K562 (cell line): ENCODE results near the gene PPM1E. TPM values are rescaled to one million over a fixed set of nuclear protein-coding genes. Genes with fewer than 3 reads are reported as not detected.

Source experiments
- ATAC-seq: fragments of 200-7000 bp; cut with Tn5 transposase; 3 replicates; pipeline ENCODE4 v1.9.1; 2020; ENCODE audit warnings: moderate library complexity
- BruUV-seq: library from RNA; stranded (reverse); fragments of 400-500 nt; replicated peaks from 2 replicates; lab custom pipeline; 2021; lab: Mats Ljungman, UMichigan
- CTCF ChIA-PET: fragments of 300-600 bp; formaldehyde crosslinking; extraction: SDS; loops from one replicate; lab custom pipeline; 2021; ENCODE audit warnings: low intra/inter-chr PET ratio; lab: Yijun Ruan, JAX
- POLR2A ChIA-PET: fragments of 300-600, 350-650 bp; sonication (Branson Sonifier 250); formaldehyde crosslinking; extraction: SDS; loops from one replicate; lab custom pipeline; 2021; ENCODE audit warnings: antibody characterized with exemption, inconsistent platforms; lab: Yijun Ruan, JAX
- DNase-seq, 4 experiments: peaks; one replicate each; pipeline versions ENCODE4 v3.0.0 to v3.0.0-alpha.2; 2011 to 2018; ENCODE audit warnings: low spot score in 3 of 4, mixed read lengths in 3 of 4; ENCODE audit errors: extremely low read depth in 1 of 4
- FAIRE-seq: peaks from 2 replicates; lab custom pipeline; 2011; peaks lifted over from hg19 to GRCh38; lab: Jason Lieb, UNC
- H2AFZ ChIP-seq: 2 replicates; pipeline ENCODE4 v1.6.0; 2011; ENCODE audit warnings: low read depth, low read length, control low read depth, inconsistent platforms
- H3K27ac ChIP-seq: fragments of 200-600 bp; 3 replicates; pipeline ENCODE4 v1.8.0; 2011; ENCODE audit warnings: low read depth, mild to moderate bottlenecking, control low read depth, inconsistent platforms, low read length, moderate library complexity, mixed read lengths; ENCODE audit errors: extremely low read depth
- H3K27me3 ChIP-seq, 2 experiments: fragments of 300-600 bp in 1 of 2; 2 replicates in 1 of 2; 3 replicates in 1 of 2; pipeline versions ENCODE4 v1.6.0 to v1.8.0; 2011; ENCODE audit warnings: inconsistent platforms in 2 of 2, low read length in 2 of 2, mild to moderate bottlenecking in 1 of 2, mixed read lengths in 1 of 2, moderate library complexity in 1 of 2; ENCODE audit not compliant: control insufficient read depth in 2 of 2, insufficient read depth in 2 of 2
- H3K36me3 ChIP-seq: fragments of 300-600 bp; 3 replicates; pipeline ENCODE4 v1.8.0; 2011; ENCODE audit warnings: mild to moderate bottlenecking, low read length, inconsistent platforms; ENCODE audit not compliant: control insufficient read depth, insufficient read depth
- H3K4me1 ChIP-seq, 2 experiments: fragments of 200-600 bp in 1 of 2; replicated peaks in 1 of 2; 2 replicates in 1 of 2; 3 replicates in 1 of 2; pipeline versions ENCODE4 v1.5.1 to v1.8.0; 2011; ENCODE audit warnings: inconsistent platforms in 2 of 2, low read length in 2 of 2, mild to moderate bottlenecking in 1 of 2, mixed read lengths in 1 of 2, moderate library complexity in 1 of 2; ENCODE audit not compliant: control insufficient read depth in 2 of 2, insufficient read depth in 2 of 2
- H3K4me2 ChIP-seq: 2 replicates; pipeline ENCODE4 v1.6.1; 2011; ENCODE audit warnings: low read length, control low read depth, inconsistent platforms, mixed read lengths; ENCODE audit not compliant: insufficient read depth
- H3K4me3 ChIP-seq: fragments of 200-600 bp; sonication (generic), shearing (Covaris generic); 2 replicates; pipeline ENCODE4 v1.5.1; 2016; ENCODE audit warnings: control low read depth, inconsistent platforms
- H3K79me2 ChIP-seq: fragments of 200-600 bp; 3 replicates; pipeline ENCODE4 v1.8.0; 2011; ENCODE audit warnings: low read length, inconsistent platforms; ENCODE audit not compliant: control insufficient read depth, insufficient read depth
- H3K9ac ChIP-seq, 2 experiments: 2 replicates each; pipeline versions ENCODE4 v1.6.0 to v1.6.1; 2011; ENCODE audit warnings: low read depth in 2 of 2, low read length in 2 of 2, control low read depth in 1 of 2, inconsistent platforms in 1 of 2, mild to moderate bottlenecking in 1 of 2, mixed read lengths in 1 of 2; ENCODE audit not compliant: insufficient read depth in 1 of 2
- H3K9me1 ChIP-seq: one replicate; pipeline ENCODE4 v1.6.0; 2011; ENCODE audit warnings: inconsistent platforms, mild to moderate bottlenecking, low read length, moderate library complexity; ENCODE audit not compliant: control insufficient read depth, insufficient read depth
- H3K9me3 ChIP-seq: replicated peaks from 2 replicates; pipeline ENCODE4 v1.5.1; 2011; ENCODE audit warnings: low read depth, low read length, inconsistent platforms; ENCODE audit not compliant: control insufficient read depth, insufficient read depth
- H4K20me1 ChIP-seq: replicated peaks from 2 replicates; pipeline ENCODE4 v1.6.1; 2011; ENCODE audit warnings: low read length, inconsistent platforms, mixed read lengths; ENCODE audit not compliant: control insufficient read depth, insufficient read depth
- MTA3 ChIP-seq: fragments of 450-650 bp; formaldehyde crosslinking; IDR thresholded peaks from 2 replicates; pipeline ENCODE4 v1.6.1; 2017; ENCODE audit warnings: mild to moderate bottlenecking, borderline replicate concordance
- WGBS: fragments of 100-300 bp; shearing (Covaris generic); methylation state at CpG from one replicate; pipeline ENCODE4 v1.1.6; 2016; ENCODE audit warnings: low coverage, mixed read lengths; ENCODE audit not compliant: insufficient coverage; ENCODE audit errors: missing lambda C conversion rate; 5-methylcytosine and 5-hydroxymethylcytosine counted together
- in situ Hi-C: fragments of 300-500 bp; cut with MboI; formaldehyde crosslinking; loops from 4 replicates; pipeline ENCODE4 v1.15.0; 2018; ENCODE audit warnings: inconsistent platforms, mixed read lengths
- intact Hi-C: fragments of 100-400 bp; cut with micrococcal nuclease; formaldehyde crosslinking; loops from 2 replicates; pipeline ENCODE4 v1.14.2; 2022
- polyA plus RNA-seq, 8 experiments: library from polyadenylated mRNA; depleted of rRNA in 4 of 8; stranded (reverse) in 5 of 8; unstranded in 3 of 8; fragments of >200 nt; fragmentation: Nextera tagmentation in 2 of 8; fragmentation: Illumina TruSeq in 1 of 8; extraction: Ambion mirVana in 2 of 8; extraction: Trizol in 1 of 8; gene quantifications; 2 replicates each; pipeline versions ENCODE4 v1.2.1 to v1.2.3, GENCODE V29; 2011 to 2014; ENCODE audit warnings: inconsistent platforms in 1 of 8, missing spikeins in 1 of 8
- total RNA-seq, 7 experiments: library from RNA; depleted of rRNA in 6 of 7; stranded (reverse); fragments of >200 nt in 6 of 7; fragmentation: Illumina TruSeq in 2 of 7; extraction: Trizol in 2 of 7; gene quantifications; 2 replicates each; pipeline versions ENCODE4 v1.2.1 to v1.2.3, GENCODE V29; 2011 to 2021; ENCODE audit warnings: low replicate concordance in 1 of 7
- TF ChIP-seq, protein P1 (sequence below), 3 experiments: fragments of 200-800 bp in 1 of 3; fragments of 250-450 bp in 1 of 3; fragments of 450-650 bp in 1 of 3; sonication (Bioruptor Pico) in 1 of 3; sonication (Bioruptor generic) in 1 of 3; formaldehyde crosslinking in 1 of 3; IDR thresholded peaks; 2 replicates each; pipeline versions ENCODE4 v1.6.1 to v1.8.0; 2016 to 2022; ENCODE audit warnings: mild to moderate bottlenecking in 2 of 3, missing genetic modification characterization in 2 of 3, missing compliant biosample characterization in 1 of 3, moderate library complexity in 1 of 3

The PPM1E gene
- total and polyA plus RNA-seq, 9 of the 15 experiments (the other 6 are each of a cell fraction or from before 2014, with no cell fraction given), result 1.0 to 5.7 (median 4.7) TPM

DNA sequence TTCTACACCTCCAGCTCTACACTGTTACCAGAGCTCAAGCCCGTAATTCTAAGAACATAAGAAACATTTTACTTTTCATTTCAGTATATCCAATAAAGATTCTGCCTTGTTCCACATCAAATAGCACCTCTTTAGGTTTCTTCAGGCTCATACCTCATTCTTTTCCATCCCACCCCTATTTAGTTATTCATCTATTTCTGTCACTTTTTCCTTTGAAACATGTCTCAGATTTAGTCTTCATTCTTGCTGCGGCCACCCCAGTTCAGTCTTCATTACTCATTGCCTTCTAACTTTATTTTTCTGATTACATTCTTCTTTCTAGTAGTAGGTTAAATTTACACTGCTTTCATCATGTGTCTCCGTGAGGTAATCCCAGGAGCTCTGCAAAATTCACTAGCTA is 33.5 kb downstream of the PPM1E start:
- TF ChIP-seq, protein P1, sequence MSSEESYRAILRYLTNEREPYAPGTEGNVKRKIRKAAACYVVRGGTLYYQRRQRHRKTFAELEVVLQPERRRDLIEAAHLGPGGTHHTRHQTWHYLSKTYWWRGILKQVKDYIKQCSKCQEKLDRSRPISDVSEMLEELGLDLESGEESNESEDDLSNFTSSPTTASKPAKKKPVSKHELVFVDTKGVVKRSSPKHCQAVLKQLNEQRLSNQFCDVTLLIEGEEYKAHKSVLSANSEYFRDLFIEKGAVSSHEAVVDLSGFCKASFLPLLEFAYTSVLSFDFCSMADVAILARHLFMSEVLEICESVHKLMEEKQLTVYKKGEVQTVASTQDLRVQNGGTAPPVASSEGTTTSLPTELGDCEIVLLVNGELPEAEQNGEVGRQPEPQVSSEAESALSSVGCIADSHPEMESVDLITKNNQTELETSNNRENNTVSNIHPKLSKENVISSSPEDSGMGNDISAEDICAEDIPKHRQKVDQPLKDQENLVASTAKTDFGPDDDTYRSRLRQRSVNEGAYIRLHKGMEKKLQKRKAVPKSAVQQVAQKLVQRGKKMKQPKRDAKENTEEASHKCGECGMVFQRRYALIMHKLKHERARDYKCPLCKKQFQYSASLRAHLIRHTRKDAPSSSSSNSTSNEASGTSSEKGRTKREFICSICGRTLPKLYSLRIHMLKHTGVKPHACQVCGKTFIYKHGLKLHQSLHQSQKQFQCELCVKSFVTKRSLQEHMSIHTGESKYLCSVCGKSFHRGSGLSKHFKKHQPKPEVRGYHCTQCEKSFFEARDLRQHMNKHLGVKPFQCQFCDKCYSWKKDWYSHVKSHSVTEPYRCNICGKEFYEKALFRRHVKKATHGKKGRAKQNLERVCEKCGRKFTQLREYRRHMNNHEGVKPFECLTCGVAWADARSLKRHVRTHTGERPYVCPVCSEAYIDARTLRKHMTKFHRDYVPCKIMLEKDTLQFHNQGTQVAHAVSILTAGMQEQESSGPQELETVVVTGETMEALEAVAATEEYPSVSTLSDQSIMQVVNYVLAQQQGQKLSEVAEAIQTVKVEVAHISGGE (CRISPR knock-in tag; IDR thresholded peaks at IDR 0.05), result 0 out of 6 replicates have a peak, but pooled peaks of 1 of the 3 experiments have one; percentile 39
- TF ChIP-seq MTA3, result no peak
- no peak for DNase-seq
- no peak overlapping the region for H3K4me3 ChIP-seq
- no peaks in the 10 kb centered on the region for H4K20me1 ChIP-seq
- H3K4me1 ChIP-seq, result peaks cover 0 to 14% of the 10 kb centered on the region in 2 experiments; a peak in 4 of 5 replicates
- 71% methylated on average over 3 of the region's 3 CpGs for WGBS
- ChIA-PET POLR2A (interaction anchor here (1.0 kb wide), 1 partner anchor 11 kb away, joined by 3 read pairs; no protein-coding TSS in a partner anchor), CTCF (no interaction called here)
- no TSS peak for BruUV-seq
- no peaks in the 10 kb centered on the region for H3K9me1 ChIP-seq
- ATAC-seq, result no peak
- FAIRE-seq, result no peak
- in situ Hi-C loops, result no loop called here
- no peak overlapping the region for H2AFZ ChIP-seq
- H3K36me3 ChIP-seq, result no peaks in the 10 kb centered on the region
- no peak overlapping the region for H3K9ac ChIP-seq
- H3K79me2 ChIP-seq, result no peaks in the 10 kb centered on the region
- no peaks in the 10 kb centered on the region for H3K27me3 ChIP-seq
- intact Hi-C loops, result no loop called here
- no peaks in the 10 kb centered on the region for H3K9me3 ChIP-seq
- no peak overlapping the region for H3K27ac ChIP-seq
- H3K4me2 ChIP-seq, result no peak overlapping the region
